Ovary (tissue), 9 donors: ENCODE measurements around the gene AUTS2. TPM values are rescaled to one million over a fixed set of nuclear protein-coding genes. Genes with fewer than 3 reads are reported as not detected.

Experiments used
- DNase-seq, 5 donors: peaks; one replicate each; pipeline ENCODE4 v3.0.0-alpha.2; 2019 to 2020
- H3K27ac ChIP-seq, 2 donors: fragments of 200-600 bp; one replicate each; pipeline versions ENCODE4 v1.5.1 to v1.8.0; 2019 to 2022
- H3K27me3 ChIP-seq: fragments of 200-600 bp; one replicate; pipeline ENCODE4 v1.8.0; 2022
- H3K36me3 ChIP-seq: fragments of 200-600 bp; sonication (generic); one replicate; pipeline ENCODE4 v1.5.1; 2019
- H3K4me1 ChIP-seq: one replicate; pipeline ENCODE4 v1.8.1; 2013; ENCODE audit warnings: mild to moderate bottlenecking, moderate library complexity; ENCODE audit not compliant: insufficient read depth
- H3K4me3 ChIP-seq: fragments of 200-600 bp; sonication (generic); one replicate; pipeline ENCODE4 v1.5.1; 2017
- H3K9me3 ChIP-seq, 2 donors: fragments of 200-600 bp in 1 of 2; sonication (generic) in 1 of 2; one replicate each; pipeline versions ENCODE4 v1.5.1 to v1.8.1; 2013 to 2019; ENCODE audit warnings: mild to moderate bottlenecking in 1 of 2, moderate library complexity in 1 of 2
- EP300 ChIP-seq: sonication (generic); formaldehyde crosslinking; IDR thresholded peaks from one replicate; pipeline ENCODE4 v1.6.1; 2017; ENCODE audit warnings: antibody characterized with exemption
- POLR2A ChIP-seq: fragments of 450-650 bp; IDR thresholded peaks from one replicate; pipeline ENCODE4 v1.6.1; 2017; ENCODE audit warnings: antibody characterized with exemption, mild to moderate bottlenecking, moderate library complexity
- WGBS, 3 donors: extraction: QIAGEN DNeasy Blood & Tissue Kit in 1 of 3; methylation state at CpG; one replicate each; pipeline versions ENCODE4 v1.1.5 to v1.1.7; 2013 to 2017; 5-methylcytosine and 5-hydroxymethylcytosine counted together
- intact Hi-C, 4 donors: fragments of 100-400 bp; cut with DNase I; formaldehyde crosslinking; loops; one replicate each; pipeline versions ENCODE4 v1.11.0 to v1.15.1; 2022 to 2023
- polyA plus RNA-seq, 2 donors: library from polyadenylated mRNA; stranded (reverse); fragments of 200-250 nt in 1 of 2; fragments of 350-450 nt in 1 of 2; fragmentation: Illumina TruSeq in 1 of 2; extraction: RNeasy Lipid Tissue Mini Kit (QIAGEN cat#74804) in 1 of 2; gene quantifications; one replicate each; pipeline ENCODE4 v1.2.3, GENCODE V29; 2013 to 2014
- total RNA-seq, 7 donors: library from RNA; depleted of rRNA in 2 of 7; stranded (reverse); fragments of >200 nt in 2 of 7; fragmentation: NEBNext Ultra II Directional in 3 of 7; extraction: Animal tissue kit (Norgen Biotek cat#: 25700) in 3 of 7; gene quantifications; one replicate each; pipeline versions ENCODE4 v1.1.0 to v1.2.4, GENCODE V29; 2016 to 2023
- TF ChIP-seq, protein P1 (sequence below), 3 donors: fragments of 450-650 bp in 2 of 3; fragments of 200-600 bp in 1 of 3; IDR thresholded peaks; one replicate each; pipeline versions ENCODE4 v1.5.1 to v1.8.0; 2016 to 2022; ENCODE audit warnings: antibody characterized with exemption in 3 of 3, mild to moderate bottlenecking in 1 of 3
- donor health status: DM: no; HTN: no; CAD: no; lungs with moderate emphysema.
- donor health status: DM: no; HTN: no; CAD: no.
- donor health status: Bipolar disorder and iron deficiency.
- donor health status: DM: yes; HTN: yes; CAD: no.
- donor health status: DM: no; HTN: no; CAD: no.
- donor health status: DM: yes; HTN: yes; CAD: no.

Gene AUTS2
- total and polyA plus RNA-seq, 9 donors = 18.3 to 60.9 (median 44.9) TPM

GRCh38 chr7:69696686-69697685 is 98.7 kb downstream of the AUTS2 start:
- intact Hi-C loops = no loop called here
- no peaks in the 10 kb centered on the region for H3K9me3 ChIP-seq
- H3K27me3 ChIP-seq = no peaks in the 10 kb centered on the region
- H3K27ac ChIP-seq = no peak overlapping the region
- DNase-seq = no peak
- H3K4me1 ChIP-seq = peaks cover under 1% of the 10 kb centered on the region
- no peaks in the 10 kb centered on the region for H3K36me3 ChIP-seq
- no peak overlapping the region for H3K4me3 ChIP-seq
- no peak for TF ChIP-seq EP300
- 67 to 75% (median 75%) methylated on average over 5 of the region's 5 CpGs for WGBS, 3 donors

- Histone ChIP-seq H3K27ac (no peak overlapping the region), H3K9me3 (no peaks in the 10 kb centered on the region), H3K4me1 (peaks cover 6% of the 10 kb centered on the region), H3K36me3 (no peaks in the 10 kb centered on the region), H3K27me3 (no peaks in the 10 kb centered on the region), H3K4me3 (no peak overlapping the region)
- intact Hi-C loops = no loop called here
- no peak for DNase-seq
- 89 to 97% (median 95%) methylated on average over 5 of the region's 5 CpGs for WGBS, 3 donors
- no peak for TF ChIP-seq POLR2A
- no peak for TF ChIP-seq EP300
- TF ChIP-seq, protein P1, sequence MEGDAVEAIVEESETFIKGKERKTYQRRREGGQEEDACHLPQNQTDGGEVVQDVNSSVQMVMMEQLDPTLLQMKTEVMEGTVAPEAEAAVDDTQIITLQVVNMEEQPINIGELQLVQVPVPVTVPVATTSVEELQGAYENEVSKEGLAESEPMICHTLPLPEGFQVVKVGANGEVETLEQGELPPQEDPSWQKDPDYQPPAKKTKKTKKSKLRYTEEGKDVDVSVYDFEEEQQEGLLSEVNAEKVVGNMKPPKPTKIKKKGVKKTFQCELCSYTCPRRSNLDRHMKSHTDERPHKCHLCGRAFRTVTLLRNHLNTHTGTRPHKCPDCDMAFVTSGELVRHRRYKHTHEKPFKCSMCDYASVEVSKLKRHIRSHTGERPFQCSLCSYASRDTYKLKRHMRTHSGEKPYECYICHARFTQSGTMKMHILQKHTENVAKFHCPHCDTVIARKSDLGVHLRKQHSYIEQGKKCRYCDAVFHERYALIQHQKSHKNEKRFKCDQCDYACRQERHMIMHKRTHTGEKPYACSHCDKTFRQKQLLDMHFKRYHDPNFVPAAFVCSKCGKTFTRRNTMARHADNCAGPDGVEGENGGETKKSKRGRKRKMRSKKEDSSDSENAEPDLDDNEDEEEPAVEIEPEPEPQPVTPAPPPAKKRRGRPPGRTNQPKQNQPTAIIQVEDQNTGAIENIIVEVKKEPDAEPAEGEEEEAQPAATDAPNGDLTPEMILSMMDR (IDR thresholded peaks at IDR 0.05) = no peak
These were observed 100.0 kb downstream of the AUTS2 start for GRCh38 chr7:69698109-69698825.

- Histone ChIP-seq H3K36me3 (no peaks in the 10 kb centered on the region), H3K9me3 (no peaks in the 10 kb centered on the region), H3K4me3 (no peak overlapping the region), H3K27me3 (no peaks in the 10 kb centered on the region), H3K4me1 (peaks cover 10% of the 10 kb centered on the region), H3K27ac (no peak overlapping the region)
- DNase-seq = no peak
- TF ChIP-seq EP300 (no peak), POLR2A (no peak)
- TF ChIP-seq, protein P1 (IDR thresholded peaks at IDR 0.05) = no peak
- intact Hi-C loops = no loop called here
- WGBS, 3 donors = 85 to 96% (median 95%) methylated on average over 2 of the region's 2 CpGs
These were observed 101.7 kb downstream of the AUTS2 start for GRCh38 chr7:69699931-69700330.

GRCh38 chr7:69700331-69700730 is 102.1 kb downstream of the AUTS2 start:
- H3K4me3 ChIP-seq = no peak overlapping the region
- TF ChIP-seq POLR2A (no peak), EP300 (no peak)
- TF ChIP-seq, protein P1 (IDR thresholded peaks at IDR 0.05) = no peak
- H3K27ac ChIP-seq = no peak overlapping the region
- no peaks in the 10 kb centered on the region for H3K9me3 ChIP-seq
- H3K27me3 ChIP-seq = no peaks in the 10 kb centered on the region
- intact Hi-C loops = no loop called here
- DNase-seq = no peak
- no peaks in the 10 kb centered on the region for H3K36me3 ChIP-seq
- WGBS, 3 donors = 88 to 95% (median 93%) methylated on average over 3 of the region's 3 CpGs
- peaks cover 10% of the 10 kb centered on the region for H3K4me1 ChIP-seq
